ENCODE data around the gene SPAG8. TPM values are rescaled to one million over a fixed set of nuclear protein-coding genes. Genes with fewer than 3 reads are reported as not detected.
A peak's percentile ranks its signal among the peaks of the same experiment; 100 is the strongest.

The SPAG8 gene, protein sequence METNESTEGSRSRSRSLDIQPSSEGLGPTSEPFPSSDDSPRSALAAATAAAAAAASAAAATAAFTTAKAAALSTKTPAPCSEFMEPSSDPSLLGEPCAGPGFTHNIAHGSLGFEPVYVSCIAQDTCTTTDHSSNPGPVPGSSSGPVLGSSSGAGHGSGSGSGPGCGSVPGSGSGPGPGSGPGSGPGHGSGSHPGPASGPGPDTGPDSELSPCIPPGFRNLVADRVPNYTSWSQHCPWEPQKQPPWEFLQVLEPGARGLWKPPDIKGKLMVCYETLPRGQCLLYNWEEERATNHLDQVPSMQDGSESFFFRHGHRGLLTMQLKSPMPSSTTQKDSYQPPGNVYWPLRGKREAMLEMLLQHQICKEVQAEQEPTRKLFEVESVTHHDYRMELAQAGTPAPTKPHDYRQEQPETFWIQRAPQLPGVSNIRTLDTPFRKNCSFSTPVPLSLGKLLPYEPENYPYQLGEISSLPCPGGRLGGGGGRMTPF
- total RNA-seq, result under 1 TPM; 0.58 to 0.82 TPM

DNA sequence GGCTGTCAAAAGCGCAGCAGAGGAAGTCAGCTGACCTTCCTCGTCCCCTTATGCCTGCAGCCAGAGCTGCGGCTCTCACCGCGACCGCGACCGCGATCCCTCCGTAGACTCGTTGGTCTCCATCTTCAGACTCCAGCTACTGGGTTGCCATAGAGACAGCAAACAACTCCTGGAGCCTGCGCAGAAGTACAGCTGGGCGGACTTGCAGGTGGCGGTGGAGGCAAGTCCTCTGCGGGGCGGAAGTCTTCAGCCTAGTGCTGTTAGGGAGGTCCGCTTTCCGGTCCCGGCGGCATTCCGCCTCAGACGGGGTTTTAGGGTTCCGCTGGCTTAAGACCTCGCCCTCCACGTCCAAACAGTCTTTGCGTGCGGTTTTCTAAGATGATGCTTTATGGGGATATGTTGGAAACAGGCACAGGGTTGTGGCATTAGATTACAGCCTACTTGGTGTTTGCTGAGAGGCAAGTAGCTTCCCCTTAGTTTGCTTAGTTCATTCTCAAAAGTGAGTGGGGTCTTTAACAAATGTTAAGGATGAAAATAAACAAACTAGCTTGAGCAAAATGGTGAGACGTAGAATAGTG, at the start of gene SPAG8:
TSS of gene SPAG8 (minus strand) at position 238 of the 578 bp plus-strand sequence. CDS start at position 123, 115 bp downstream.
- Histone ChIP-seq H3K4me3 (peak within 1 kb of the TSS; percentile 34), H3K9me3 (no peaks in the 10 kb centered on the region), H3K4me1 (peaks cover 14% of the 10 kb centered on the region), H3K36me3 (no peaks in the 10 kb centered on the region), H3K27ac (peak within 1 kb of the TSS; percentile 64), H3K27me3 (no peaks in the 10 kb centered on the region), H3K9ac (ENCODE audit: low read depth in 2 of 2, low read length in 2 of 2) (peak within 1 kb of the TSS; percentile 58 to 68)
- TF ChIP-seq CTCF (IDR thresholded peaks at IDR 0.05), result no peak
- peak; percentile 95 for DNase-seq
- intact Hi-C loops (cut with DNase I), result no loop called here

DNA sequence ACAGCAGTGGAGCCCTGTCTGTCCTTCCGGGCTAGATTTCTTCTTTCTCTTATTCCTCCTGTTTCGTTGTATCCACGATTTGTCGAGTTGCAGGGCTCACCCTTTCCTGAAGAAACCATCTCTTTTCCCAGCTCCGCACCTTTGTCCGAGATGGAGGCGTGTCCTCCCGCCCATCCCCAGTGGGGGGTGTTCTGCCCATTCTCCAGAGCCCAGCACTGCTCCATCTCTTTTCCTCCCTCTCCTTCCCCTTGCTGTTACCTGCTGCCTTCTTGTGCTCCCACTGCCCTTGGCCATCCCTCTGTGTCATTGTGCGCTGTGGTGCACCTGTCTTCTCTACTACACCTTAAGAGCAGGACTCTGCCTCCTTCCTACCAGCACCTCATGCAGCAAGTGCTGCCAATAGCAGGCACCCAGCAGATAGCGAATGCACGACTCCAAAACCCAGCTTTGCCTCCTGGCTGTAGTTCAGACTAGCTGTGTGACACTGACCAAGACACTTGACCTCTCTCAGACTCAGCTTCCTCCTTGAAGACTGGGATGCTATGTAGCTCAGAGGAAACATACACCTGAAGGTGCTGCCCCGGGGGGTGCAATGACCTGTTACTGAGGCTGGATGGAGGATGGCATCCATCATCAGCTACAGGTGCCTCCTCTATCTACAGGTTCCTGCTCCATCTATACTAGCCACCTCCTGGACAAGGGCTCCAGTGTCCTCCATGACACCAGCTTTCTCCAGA, 49.3 kb upstream of the SPAG8 start:
- no peak for TF ChIP-seq CTCF (IDR thresholded peaks at IDR 0.05)
- Histone ChIP-seq H3K4me3 (no peak overlapping the region), H3K36me3 (no peaks in the 10 kb centered on the region), H3K27ac (no peak overlapping the region), H3K27me3 (peaks cover 5% of the 10 kb centered on the region), H3K9ac (ENCODE audit: low read depth in 2 of 2, low read length in 2 of 2) (no peak overlapping the region), H3K9me3 (no peaks in the 10 kb centered on the region), H3K4me1 (no peaks in the 10 kb centered on the region)
- intact Hi-C loops (cut with DNase I), result no loop called here
- no peak for DNase-seq

DNA sequence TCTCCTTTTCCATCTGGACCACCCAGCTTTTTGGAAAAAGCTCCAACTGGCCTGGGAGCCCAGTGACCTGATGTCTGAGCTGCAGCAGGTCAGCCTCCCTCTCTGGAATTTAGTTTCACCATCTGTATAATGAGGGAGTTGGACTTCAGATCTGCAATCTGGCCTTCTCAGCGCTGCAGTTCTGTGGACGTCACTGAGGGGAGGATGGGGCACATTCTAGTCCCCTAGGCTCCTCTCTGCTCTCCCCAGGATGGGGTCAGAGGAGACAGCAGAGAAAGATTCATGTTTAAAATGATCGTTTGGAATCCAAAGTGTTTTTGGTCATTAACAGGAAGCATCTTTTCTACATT, 47.9 kb upstream of the SPAG8 start:
- TF ChIP-seq CTCF (IDR thresholded peaks at IDR 0.05), result no peak
- Histone ChIP-seq H3K36me3 (no peaks in the 10 kb centered on the region), H3K27ac (no peak overlapping the region), H3K4me1 (no peaks in the 10 kb centered on the region), H3K9me3 (no peaks in the 10 kb centered on the region), H3K4me3 (no peak overlapping the region), H3K27me3 (peaks cover 5% of the 10 kb centered on the region), H3K9ac (ENCODE audit: low read depth in 2 of 2, low read length in 2 of 2) (no peak overlapping the region)
- DNase-seq, result no peak
- intact Hi-C loops (cut with DNase I), result no loop called here

GRCh38 chr9:35859310-35859989, 47.4 kb upstream of the SPAG8 start:
- Histone ChIP-seq H3K4me1 (no peaks in the 10 kb centered on the region), H3K9me3 (no peaks in the 10 kb centered on the region), H3K36me3 (no peaks in the 10 kb centered on the region), H3K27ac (no peak overlapping the region), H3K9ac (ENCODE audit: low read depth in 2 of 2, low read length in 2 of 2) (no peak overlapping the region), H3K27me3 (peaks cover 5% of the 10 kb centered on the region), H3K4me3 (no peak overlapping the region)
- DNase-seq, result no peak
- no peak for TF ChIP-seq CTCF (IDR thresholded peaks at IDR 0.05)
- intact Hi-C loops (cut with DNase I), result no loop called here

GRCh38 chr9:35858458-35858857, 46.4 kb upstream of the SPAG8 start:
- H3K27me3 ChIP-seq, result peaks cover 5% of the 10 kb centered on the region
- no peak overlapping the region for H3K9ac ChIP-seq (ENCODE audit: low read depth in 2 of 2, low read length in 2 of 2)

More at GRCh38 chr9:35858458-35858857, 46.4 kb upstream of the SPAG8 start:
- H3K4me3 ChIP-seq, result no peak overlapping the region
- no peak for TF ChIP-seq CTCF (IDR thresholded peaks at IDR 0.05)
- DNase-seq, result no peak
- intact Hi-C loops (cut with DNase I), result no loop called here
- H3K4me1 ChIP-seq, result no peaks in the 10 kb centered on the region
- H3K27ac ChIP-seq, result no peak overlapping the region
- H3K36me3 ChIP-seq, result no peaks in the 10 kb centered on the region
- no peaks in the 10 kb centered on the region for H3K9me3 ChIP-seq
